Testis (tissue), 3 donors: ENCODE measurements around the gene TRAK1. TPM values are rescaled to one million over a fixed set of nuclear protein-coding genes. Genes with fewer than 3 reads are reported as not detected.

ENCODE experiments used
- DNase-seq: peaks from one replicate; pipeline ENCODE4 v3.0.0-alpha.2; 2019
- H3K27ac ChIP-seq, 2 donors: fragments of 200-600 bp; sonication (generic); one replicate each; pipeline ENCODE4 v1.5.1; 2019
- H3K27me3 ChIP-seq: fragments of 200-600 bp; sonication (generic); one replicate; pipeline ENCODE4 v1.5.1; 2019
- H3K36me3 ChIP-seq: fragments of 200-600 bp; sonication (generic); one replicate; pipeline ENCODE4 v1.5.1; 2017; ENCODE audit warnings: low read depth; ENCODE audit errors: missing control alignments
- H3K4me1 ChIP-seq: fragments of 200-600 bp; sonication (generic); one replicate; pipeline ENCODE4 v1.5.1; 2019
- H3K4me3 ChIP-seq, 2 donors: fragments of 200-600 bp; sonication (generic); one replicate each; pipeline ENCODE4 v1.5.1; 2017 to 2019
- H3K9me3 ChIP-seq: fragments of 200-600 bp; sonication (generic); one replicate; pipeline ENCODE4 v1.5.1; 2017
- CTCF ChIP-seq, 3 experiments: fragments of 450-650 bp in 2 of 3; fragments of 200-600 bp in 1 of 3; sonication (generic) in 1 of 3; IDR thresholded peaks; one replicate each; pipeline ENCODE4 v1.5.1; 2016 to 2019; ENCODE audit warnings: antibody characterized with exemption in 3 of 3, mild to moderate bottlenecking in 2 of 3, moderate library complexity in 1 of 3
- POLR2A ChIP-seq: fragments of 450-650 bp; IDR thresholded peaks from one replicate; pipeline ENCODE4 v1.6.1; 2017; ENCODE audit warnings: antibody characterized with exemption, mild to moderate bottlenecking, moderate library complexity
- WGBS, 2 donors: methylation state at CpG; one replicate each; pipeline ENCODE4 v1.1.5; 2018; 5-methylcytosine and 5-hydroxymethylcytosine counted together
- intact Hi-C: fragments of 100-400 bp; cut with DNase I; formaldehyde crosslinking; loops from one replicate; pipeline ENCODE4 v1.15.1; 2023; ENCODE audit warnings: low total_unique reads
- polyA plus RNA-seq: library from polyadenylated mRNA; stranded (reverse); fragments of 350-450 nt; fragmentation: Illumina TruSeq; extraction: RNeasy Lipid Tissue Mini Kit (QIAGEN cat#74804); gene quantifications from one replicate; pipeline ENCODE4 v1.2.3, GENCODE V29; 2014; ENCODE audit warnings: low read depth, low replicate concordance; ENCODE audit not compliant: insufficient read depth
- total RNA-seq, 2 donors: library from RNA; depleted of rRNA; stranded (reverse); fragments of >200 nt; gene quantifications; one replicate each; pipeline ENCODE4 v1.2.3, GENCODE V29; 2016

Gene TRAK1
- total and polyA plus RNA-seq, 3 donors from 2014 or later = 32.0 to 95.9 (median 94.1) TPM

DNA sequence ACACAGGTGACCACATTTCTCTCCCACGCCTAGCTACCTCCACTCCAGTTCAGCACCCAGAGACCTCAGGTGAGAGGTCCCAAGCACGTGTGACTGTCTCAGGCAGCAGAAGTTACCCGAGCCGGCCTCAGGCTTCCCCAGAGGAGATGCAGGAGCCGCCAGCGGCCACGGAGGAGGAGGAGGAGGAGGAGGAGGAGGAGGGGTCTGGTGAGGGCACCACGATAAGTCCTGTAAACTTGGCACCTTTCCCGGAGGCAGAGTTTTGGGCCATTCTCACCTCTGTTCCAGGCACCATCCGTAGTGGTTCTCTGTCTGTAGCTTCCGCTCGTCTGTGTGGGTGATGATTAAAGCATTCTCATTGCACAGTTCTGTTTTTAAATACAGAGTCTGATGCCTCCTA is 118.8 kb downstream of the TRAK1 start:
- H3K4me3 ChIP-seq = no peak overlapping the region
- WGBS, 2 donors = 61 to 71% methylated on average over 12 of the region's 12 CpGs
- no peaks in the 10 kb centered on the region for H3K4me1 ChIP-seq
- TF ChIP-seq CTCF (IDR thresholded peaks at IDR 0.05) = no peak
- no peak for TF ChIP-seq POLR2A
- no peaks in the 10 kb centered on the region for H3K36me3 ChIP-seq
- H3K27me3 ChIP-seq = no peaks in the 10 kb centered on the region
- peak; percentile 28 for DNase-seq
- H3K9me3 ChIP-seq = no peaks in the 10 kb centered on the region
- no peak overlapping the region for H3K27ac ChIP-seq
- intact Hi-C loops = no loop called here

DNA sequence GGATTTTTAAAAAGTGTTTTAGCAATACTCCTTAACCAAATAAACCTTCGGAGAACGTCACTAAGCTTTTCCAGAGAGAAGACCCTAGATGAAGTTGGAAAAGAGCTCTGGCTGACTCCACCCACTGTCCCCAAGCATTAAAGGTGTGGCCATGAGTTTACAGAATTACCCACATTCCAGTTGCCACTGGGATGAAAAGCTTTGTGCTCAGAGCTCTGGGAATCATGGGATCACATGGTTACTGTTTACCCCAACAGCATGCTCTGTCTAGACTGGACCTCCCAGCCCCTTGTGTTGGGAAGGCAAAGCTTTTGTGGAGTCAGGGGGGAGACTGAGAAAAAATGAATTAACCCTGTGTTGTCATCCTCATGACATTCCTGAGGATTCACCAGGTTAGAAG is 119.6 kb downstream of the TRAK1 start:
- H3K9me3 ChIP-seq = no peaks in the 10 kb centered on the region
- TF ChIP-seq POLR2A = no peak
- no peaks in the 10 kb centered on the region for H3K4me1 ChIP-seq
- no peaks in the 10 kb centered on the region for H3K36me3 ChIP-seq
- WGBS, 2 donors = 64 to 91% methylated on average over 2 of the region's 2 CpGs
- DNase-seq = no peak
- no peak overlapping the region for H3K4me3 ChIP-seq
- H3K27me3 ChIP-seq = no peaks in the 10 kb centered on the region
- intact Hi-C loops = no loop called here
- H3K27ac ChIP-seq = no peak overlapping the region

DNA sequence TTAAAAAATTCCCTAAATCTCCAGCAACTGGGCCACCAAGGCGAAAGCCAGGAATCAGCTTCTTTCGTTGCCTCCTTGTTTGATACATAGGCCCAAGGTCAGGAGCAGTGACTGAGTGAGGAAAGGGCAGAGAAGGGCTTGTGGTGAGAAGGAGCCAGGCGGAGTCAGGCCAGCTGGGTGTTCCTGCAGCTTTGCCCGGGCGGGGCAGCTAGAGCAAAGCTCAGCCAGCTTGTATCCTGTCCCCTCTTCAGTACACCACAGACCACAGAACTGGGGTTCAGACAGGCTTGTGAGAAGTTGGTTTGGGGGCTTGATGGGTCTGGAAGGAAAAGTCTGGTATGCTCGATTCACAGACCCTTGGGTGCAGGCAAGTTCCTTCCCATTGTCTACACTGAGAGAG is 122.3 kb downstream of the TRAK1 start:
- peak overlapping the region in 1 of 2 donors; percentile 20 for H3K27ac ChIP-seq
- H3K9me3 ChIP-seq = no peaks in the 10 kb centered on the region
- DNase-seq = peak; percentile 62
- WGBS, 2 donors = 70 to 90% methylated on average over 6 of the region's 6 CpGs
- no peaks in the 10 kb centered on the region for H3K36me3 ChIP-seq
- H3K4me1 ChIP-seq = no peaks in the 10 kb centered on the region
- no peak overlapping the region for H3K4me3 ChIP-seq
- TF ChIP-seq CTCF (IDR thresholded peaks at IDR 0.05) = no peak
- no peak for TF ChIP-seq POLR2A
- intact Hi-C loops = no loop called here
- no peaks in the 10 kb centered on the region for H3K27me3 ChIP-seq

GRCh38 chr3:42214064-42214463 is 122.9 kb downstream of the TRAK1 start:
- intact Hi-C loops = no loop called here

DNA sequence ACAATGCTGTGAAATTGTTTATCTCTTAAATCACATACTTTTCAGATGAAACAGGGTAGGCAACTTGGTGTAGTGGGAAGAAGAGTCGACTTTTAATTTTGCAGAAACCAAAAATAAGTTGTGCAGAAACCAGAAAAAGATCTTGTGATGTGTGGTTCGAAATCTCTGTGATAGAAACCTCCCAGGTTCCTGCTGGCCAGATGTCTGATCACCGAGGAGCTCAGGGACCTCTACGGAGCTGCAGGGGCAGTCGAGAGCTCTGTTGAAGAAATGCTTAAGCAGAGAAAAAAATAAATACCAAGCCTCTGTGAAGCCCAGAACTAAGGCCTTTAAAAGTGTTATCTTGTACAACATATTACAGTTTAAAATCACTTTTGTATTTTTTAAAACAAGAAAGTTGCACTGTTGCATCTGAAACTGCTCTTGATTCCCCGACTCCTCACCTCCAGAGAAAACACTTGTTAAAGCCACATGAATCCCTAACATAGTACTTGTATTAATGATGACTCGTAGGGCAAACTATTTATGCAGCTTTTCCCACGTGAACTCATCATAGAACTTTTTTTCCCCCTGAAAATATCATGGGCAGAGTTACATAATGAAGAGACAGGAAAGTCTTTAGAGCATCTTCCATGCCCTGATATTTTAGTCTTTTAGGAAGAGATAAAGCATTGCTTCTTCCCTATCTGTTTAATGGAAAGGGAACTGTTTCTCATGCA is 123.6 kb downstream of the TRAK1 start:
- intact Hi-C loops = no loop called here
- no peaks in the 10 kb centered on the region for H3K4me1 ChIP-seq
- H3K4me3 ChIP-seq = no peak overlapping the region
- no peaks in the 10 kb centered on the region for H3K36me3 ChIP-seq
- DNase-seq = no peak
- no peak for TF ChIP-seq CTCF (IDR thresholded peaks at IDR 0.05)
- no peak for TF ChIP-seq POLR2A
- H3K27me3 ChIP-seq = no peaks in the 10 kb centered on the region
- WGBS, 2 donors = 74 to 84% methylated on average over 8 of the region's 8 CpGs
- H3K9me3 ChIP-seq = no peaks in the 10 kb centered on the region
- H3K27ac ChIP-seq = no peak overlapping the region

More at GRCh38 chr3:42214064-42214463, 122.9 kb downstream of the TRAK1 start:
- no peaks in the 10 kb centered on the region for H3K36me3 ChIP-seq
- H3K27me3 ChIP-seq = no peaks in the 10 kb centered on the region
- no peak overlapping the region for H3K4me3 ChIP-seq
- no peak for DNase-seq
- TF ChIP-seq CTCF (IDR thresholded peaks at IDR 0.05) (no peak), POLR2A (no peak)
- 48 to 65% methylated on average over 2 of the region's 2 CpGs for WGBS, 2 donors
- no peaks in the 10 kb centered on the region for H3K9me3 ChIP-seq
- H3K4me1 ChIP-seq = no peaks in the 10 kb centered on the region
- no peak overlapping the region for H3K27ac ChIP-seq
